Measurements from ENCODE around the gene AIG1. TPM values are rescaled to one million over a fixed set of nuclear protein-coding genes. Genes with fewer than 3 reads are reported as not detected.

AIG1 gene
- total RNA-seq, 1 experiment from 2014 or later, result 51.1 TPM

- TF ChIP-seq EZH2 (IDR thresholded peaks at IDR 0.05), result no peak
- no peak for TF ChIP-seq EZH2phosphoT487 (IDR thresholded peaks at IDR 0.05; ENCODE audit: borderline replicate concordance)
These were observed 202.2 kb downstream of the AIG1 start (continued) for GRCh38 chr6:143262859-143263258.

GRCh38 chr6:143264379-143264778 is 203.7 kb downstream of the AIG1 start:
- no peak for ATAC-seq
- no peak for TF ChIP-seq EZH2phosphoT487 (IDR thresholded peaks at IDR 0.05; ENCODE audit: borderline replicate concordance)
- TF ChIP-seq SP1 (IDR thresholded peaks at IDR 0.05; ENCODE audit: low read depth), result no peak
- TF ChIP-seq REST (IDR thresholded peaks at IDR 0.05; ENCODE audit: low read depth), result no peak
- no peak for TF ChIP-seq ELF1 (IDR thresholded peaks at IDR 0.05; ENCODE audit: borderline replicate concordance, low read depth)
- no peak for TF ChIP-seq RAD21 (IDR thresholded peaks at IDR 0.05; ENCODE audit: low read depth)
- TF ChIP-seq, protein P1, sequence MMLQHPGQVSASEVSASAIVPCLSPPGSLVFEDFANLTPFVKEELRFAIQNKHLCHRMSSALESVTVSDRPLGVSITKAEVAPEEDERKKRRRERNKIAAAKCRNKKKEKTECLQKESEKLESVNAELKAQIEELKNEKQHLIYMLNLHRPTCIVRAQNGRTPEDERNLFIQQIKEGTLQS (IDR thresholded peaks at IDR 0.05), result no peak
- TF ChIP-seq EGR1 (IDR thresholded peaks at IDR 0.05; ENCODE audit: low read depth), result no peak
- no peak for TF ChIP-seq CTCF (IDR thresholded peaks at IDR 0.05 in 2 of 3, conservative IDR thresholded peaks at IDR 0.05 in 1 of 3; ENCODE audit: borderline replicate concordance in 1 of 3, insufficient read depth in 1 of 3, low read depth in 2 of 3, low read length in 2 of 3)
- no peak for TF ChIP-seq SIN3A (IDR thresholded peaks at IDR 0.05; ENCODE audit: low read depth)
- RAD21 ChIA-PET (ENCODE audit: low non-redundant PET in 1 of 2, low total read pairs in 2 of 2, uncharacterized antibody in 2 of 2, unreplicated experiment in 2 of 2), result no interaction called here
- Histone ChIP-seq H3K27me3 (ENCODE audit: insufficient read depth, low read length) (no peaks in the 10 kb centered on the region), H3K4me1 (ENCODE audit: control insufficient read depth in 1 of 2, insufficient read depth in 2 of 2, low read length in 2 of 2) (no peaks in the 10 kb centered on the region), H3K79me2 (ENCODE audit: insufficient read depth, low read length) (no peaks in the 10 kb centered on the region), H3K36me3 (ENCODE audit: control insufficient read depth in 1 of 2, insufficient read depth in 2 of 2, low read length in 2 of 2) (no peaks in the 10 kb centered on the region), H3K9me2 (ENCODE audit: insufficient read depth) (no peaks in the 10 kb centered on the region), H3K4me2 (ENCODE audit: low read length) (no peak overlapping the region), H3K9me3 (ENCODE audit: control insufficient read depth in 1 of 2, insufficient read depth in 1 of 2, low read depth in 1 of 2, low read length in 2 of 2) (no peaks in the 10 kb centered on the region), H3K4me3 (replicated peaks in 1 of 2; ENCODE audit: low read depth in 1 of 2, low read length in 2 of 2) (no peak overlapping the region), H4K20me1 (ENCODE audit: insufficient read depth) (no peaks in the 10 kb centered on the region), H3K9ac (ENCODE audit: low read length) (no peak overlapping the region), H3K27ac (ENCODE audit: low read depth, low read length) (no peak overlapping the region), H2AFZ (ENCODE audit: low read depth, low read length, poor library complexity, severe bottlenecking) (no peak overlapping the region)
- POLR2A ChIA-PET, result no interaction called here
- CTCF ChIA-PET, result no interaction called here
- intact Hi-C loops (cut with micrococcal nuclease), result no loop called here
- no TSS peak for BruUV-seq (replicated peaks)
- no peak for DNase-seq (ENCODE audit: low read depth, low spot score)
